Left cardiac atrium (tissue), 4 donors: ENCODE results near the gene SUSD1. TPM values are rescaled to one million over a fixed set of nuclear protein-coding genes. Genes with fewer than 3 reads are reported as not detected.

ENCODE experiments used
- ATAC-seq, 2 donors: fragments of 200-7000 bp; cut with Tn5 transposase; one replicate each; pipeline ENCODE4 v1.9.1; 2020; ENCODE audit warnings: mild to moderate bottlenecking in 2 of 2, moderate library complexity in 2 of 2
- DNase-seq: peaks from one replicate; pipeline ENCODE4 v3.0.0-alpha.2; 2020
- intact Hi-C, 2 donors: fragments of 100-400 bp; cut with DNase I; formaldehyde crosslinking; loops; one replicate each; pipeline versions ENCODE4 v1.14.1 to v1.15.1; 2022 to 2023
- total RNA-seq, 2 donors: library from RNA; stranded (reverse); fragmentation: NEBNext Ultra II Directional; extraction: Animal tissue kit (Norgen Biotek cat#: 25700); gene quantifications; one replicate each; pipeline ENCODE4 v1.2.1, GENCODE V29; 2021
- donor health status: DM: no; HTN: yes; CAD: no.
- donor health status: DM: no; HTN: yes; CAD: no; lungs with severe emphysema.
- donor health status: DM: yes; HTN: yes; CAD: no.
- donor health status: Dilated cardiomyopathy.

SUSD1 gene
- total RNA-seq, 2 donors from 2014 or later, result 9.4 to 13.7 TPM

DNA sequence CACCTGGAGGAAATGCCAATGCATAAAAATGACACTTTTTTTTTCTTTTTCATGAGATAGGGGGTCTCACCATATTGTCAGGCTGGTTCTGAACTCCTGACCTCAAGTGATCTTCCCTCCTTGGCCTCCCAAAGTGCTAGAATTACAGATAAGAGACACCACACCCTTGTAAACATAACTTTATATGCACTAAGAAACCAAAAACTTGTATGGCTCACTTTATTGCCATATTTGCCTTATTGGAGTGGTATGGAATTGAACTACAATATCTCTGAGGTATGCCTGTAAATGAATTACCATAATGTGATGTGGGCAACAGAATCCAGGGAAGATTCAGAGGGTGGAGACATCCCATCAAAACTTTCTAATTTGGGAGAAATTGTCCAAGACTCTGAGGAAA lies 164.6 kb downstream of the SUSD1 start:
- ATAC-seq, result no peak

GRCh38 chr9:112009656-112010055 lies 165.4 kb downstream of the SUSD1 start:
- intact Hi-C loops, result no loop called here
- no peak for ATAC-seq
- no peak for DNase-seq

More for the DNA sequence above, 164.6 kb downstream of the SUSD1 start:
- intact Hi-C loops, result no loop called here
- no peak for DNase-seq

DNA sequence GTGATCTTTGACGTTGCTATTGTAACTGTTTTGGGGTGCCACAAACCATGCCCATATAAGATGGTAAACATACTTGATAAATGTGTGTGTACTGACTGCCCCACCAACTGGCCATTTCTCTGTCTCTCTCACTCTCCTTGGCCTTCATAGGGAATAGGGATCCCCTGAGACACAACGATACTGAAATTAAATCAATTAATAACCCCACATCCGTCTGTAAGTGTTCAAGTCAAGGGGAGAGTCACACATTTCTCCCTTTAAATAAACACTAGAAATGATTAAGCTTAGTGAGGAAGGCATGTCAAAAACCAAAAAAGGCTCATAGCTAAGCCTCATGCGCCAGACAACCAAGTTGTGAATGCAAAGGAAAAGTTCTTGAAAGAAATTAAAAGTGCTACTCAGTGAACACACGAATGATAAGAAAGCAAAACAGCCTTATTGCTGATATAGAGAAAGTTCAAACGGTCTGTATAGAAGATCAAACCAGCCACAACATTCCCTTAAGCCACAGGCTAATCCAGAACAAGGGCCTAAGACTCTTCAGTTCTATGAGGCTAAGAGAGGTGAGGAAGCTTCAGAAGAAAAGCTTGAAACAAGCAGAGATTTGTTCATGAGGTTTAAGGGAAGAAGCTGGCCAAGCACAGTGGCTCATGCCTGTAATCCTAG lies 167.4 kb downstream of the SUSD1 start:
- no peak for DNase-seq
- intact Hi-C loops, result no loop called here
- ATAC-seq, result no peak

- no peak for DNase-seq
Observed at GRCh38 chr9:112006361-112007020, 168.6 kb downstream of the SUSD1 start.

GRCh38 chr9:112005939-112006338 lies 169.2 kb downstream of the SUSD1 start:
- no peak for ATAC-seq
- no peak for DNase-seq
- intact Hi-C loops, result no loop called here

More at GRCh38 chr9:112006361-112007020, 168.6 kb downstream of the SUSD1 start:
- intact Hi-C loops, result no loop called here
- ATAC-seq, result no peak

DNA sequence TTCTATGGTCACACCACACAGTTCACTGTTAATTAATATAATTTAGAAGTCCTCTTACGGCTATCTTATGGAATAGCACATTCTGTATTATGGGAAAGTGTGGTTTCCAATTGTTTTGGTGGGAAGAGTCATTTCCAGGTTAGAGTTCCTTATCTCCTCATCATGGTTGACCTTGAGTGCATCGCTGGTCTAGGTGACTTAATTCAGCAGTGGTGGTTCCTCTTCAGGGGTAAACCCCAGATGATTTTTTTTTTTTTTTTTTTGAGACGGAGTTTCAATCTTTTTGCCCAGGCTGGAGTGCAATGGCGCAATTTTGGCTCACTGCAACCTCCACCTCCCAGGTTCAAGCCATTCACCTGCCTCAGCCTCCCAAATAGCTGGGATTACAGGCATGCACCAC lies 171.6 kb downstream of the SUSD1 start:
- ATAC-seq (no peak), DNase-seq (no peak)
- intact Hi-C loops, result no loop called here

DNA sequence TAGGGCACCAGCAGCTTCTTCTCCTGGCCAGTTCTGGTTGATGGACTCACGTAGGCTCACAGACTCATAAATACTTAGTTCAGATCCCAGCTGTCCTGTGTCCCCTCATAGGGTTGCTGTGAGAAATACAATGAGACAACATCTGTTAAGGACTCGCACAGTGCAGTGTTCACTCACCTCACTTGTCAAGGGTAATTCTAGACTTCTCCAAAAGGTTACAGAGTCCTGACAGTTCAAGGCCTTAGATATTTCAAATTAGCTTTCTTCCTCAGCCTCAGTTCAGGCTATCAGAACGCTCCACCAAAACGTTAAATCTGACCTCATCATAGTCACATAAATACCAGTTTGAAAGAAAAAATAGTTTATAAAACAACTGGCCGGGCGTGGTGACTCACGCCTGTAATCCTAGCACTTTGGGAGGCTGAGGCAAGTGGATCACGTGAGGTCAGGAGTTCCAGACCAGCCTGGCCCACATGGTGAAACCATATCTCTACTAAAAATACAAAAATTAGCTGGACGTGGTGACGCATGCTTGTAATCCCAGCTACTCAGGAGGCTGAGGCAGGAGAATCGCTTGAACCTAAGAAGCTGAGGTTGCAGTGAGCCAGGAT lies 172.1 kb downstream of the SUSD1 start:
- DNase-seq (no peak), ATAC-seq (no peak)
- intact Hi-C loops, result no loop called here

GRCh38 chr9:112002131-112002846 lies 172.8 kb downstream of the SUSD1 start:
- ATAC-seq (no peak), DNase-seq (no peak)
- intact Hi-C loops, result no loop called here

DNA sequence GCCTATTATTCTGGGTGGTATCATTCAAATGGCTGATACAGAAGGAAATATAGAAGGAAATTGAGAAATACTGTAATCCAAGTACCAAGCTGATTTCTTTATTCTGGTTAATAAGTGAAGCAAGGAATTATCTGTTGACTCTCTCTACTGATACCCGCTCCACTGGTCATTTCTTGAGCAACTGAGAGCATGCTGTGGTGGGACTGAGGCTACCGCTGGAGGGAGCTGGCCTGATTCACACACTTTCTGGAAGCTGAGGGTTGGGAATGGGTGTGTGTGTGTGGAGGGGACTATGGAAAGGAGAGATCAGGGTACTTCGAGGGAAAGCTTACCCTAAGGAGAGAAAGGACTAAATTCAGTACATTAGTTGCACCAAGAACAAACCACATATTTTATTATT lies 174.4 kb downstream of the SUSD1 start:
- no peak for ATAC-seq
- DNase-seq, result no peak
- intact Hi-C loops, result no loop called here

DNA sequence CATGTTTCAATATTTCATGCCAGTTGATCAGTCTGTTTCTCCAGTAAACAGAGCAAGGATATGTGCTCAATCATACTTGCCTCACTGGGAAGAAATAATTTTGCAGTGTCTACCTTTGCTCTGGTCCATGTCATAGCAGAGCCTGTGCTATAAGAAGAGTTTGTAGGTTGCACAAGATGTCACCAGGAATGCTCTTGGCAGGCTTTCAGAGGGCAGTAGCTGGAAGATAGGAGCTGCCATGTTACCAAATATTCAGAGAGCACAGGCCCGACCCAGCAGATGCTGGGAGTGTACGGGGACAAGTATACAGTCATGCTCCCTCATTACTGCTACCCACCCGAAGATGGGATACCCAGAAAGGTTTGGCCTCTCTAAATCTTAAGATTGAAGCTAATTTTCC lies 175.8 kb downstream of the SUSD1 start:
- no peak for ATAC-seq
- intact Hi-C loops, result no loop called here
- no peak for DNase-seq

DNA sequence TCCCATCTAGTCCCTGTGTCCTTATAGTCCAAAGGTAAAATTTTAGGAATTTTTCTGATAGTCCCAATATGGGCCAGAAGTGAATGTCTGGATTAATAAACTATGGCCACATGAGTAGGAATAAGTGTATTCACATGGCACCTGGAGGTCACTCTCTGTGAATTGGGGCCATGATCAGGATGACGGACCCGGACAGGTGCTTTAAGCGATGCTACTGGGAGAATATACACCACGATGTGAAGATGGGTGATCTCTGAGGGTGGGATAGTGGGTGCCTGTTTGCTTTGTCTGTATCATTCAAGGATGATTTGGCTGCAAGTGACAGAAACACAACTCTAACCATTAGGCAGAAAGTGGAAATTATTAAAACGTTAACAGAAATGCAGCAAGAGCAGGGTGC lies 177.3 kb downstream of the SUSD1 start:
- intact Hi-C loops, result no loop called here
- no peak for DNase-seq
- ATAC-seq, result no peak

- DNase-seq (no peak), ATAC-seq (no peak)
- intact Hi-C loops, result no loop called here
Observed at GRCh38 chr9:111994831-111995458, 180.2 kb downstream of the SUSD1 start.

DNA sequence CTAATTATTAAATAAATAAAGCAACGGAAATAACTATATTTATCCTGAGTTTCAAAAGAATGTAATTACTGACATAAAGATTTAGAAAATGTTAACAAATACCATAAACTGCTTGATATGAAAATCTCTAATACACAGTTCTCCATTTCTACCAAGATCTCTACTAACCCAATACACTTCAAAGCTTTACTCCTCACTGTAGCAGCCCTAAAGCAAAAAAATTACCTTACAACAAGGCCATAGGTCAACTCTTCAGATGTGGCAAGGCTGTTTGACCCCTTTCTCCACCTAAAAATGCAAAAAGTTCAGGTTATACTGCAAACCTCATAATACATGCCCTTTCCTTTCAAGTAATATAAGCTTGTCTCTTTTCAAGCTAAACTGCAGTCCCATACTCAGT lies 181.8 kb downstream of the SUSD1 start:
- no peak for DNase-seq
- intact Hi-C loops, result no loop called here
- no peak for ATAC-seq

- ATAC-seq (peak in 1 of 2 donors; percentile 83), DNase-seq (no peak)
Observed at GRCh38 chr9:111992523-111992922, 182.6 kb downstream of the SUSD1 start.

DNA sequence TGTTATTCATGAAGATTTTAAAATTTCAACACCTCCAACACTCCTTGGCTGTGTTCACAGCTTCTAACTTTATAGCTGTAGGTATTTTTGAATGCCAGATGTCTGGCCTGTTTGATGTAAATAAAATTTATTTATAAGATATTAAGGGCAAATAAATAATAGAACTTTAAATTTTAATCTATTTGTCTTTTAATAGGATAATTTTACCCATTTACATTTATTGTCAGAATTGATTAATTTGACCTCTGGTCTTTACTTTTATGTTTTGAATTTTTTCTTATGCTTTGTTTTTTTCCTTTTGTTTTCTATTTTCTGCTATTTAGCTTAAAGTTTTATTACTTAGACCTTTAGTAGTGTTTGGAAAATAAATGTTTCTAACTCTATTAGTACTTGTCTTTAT lies 183.9 kb downstream of the SUSD1 start:
- ATAC-seq (no peak), DNase-seq (no peak)
- intact Hi-C loops, result no loop called here

More at GRCh38 chr9:111992523-111992922, 182.6 kb downstream of the SUSD1 start:
- intact Hi-C loops, result no loop called here

Other genes with a start within 250 kb of the SUSD1 start
- gene PTBP3, start 158.3 kb upstream of the SUSD1 start, total RNA-seq, result 10 to 100 TPM; 20.3 to 25.4 TPM
- 100 to 1,000 TPM in 1 of 2 donors, 10 to 100 TPM in 1; 99.3 to 107 TPM for gene HSDL2, start 204.8 kb upstream of the SUSD1 start, total RNA-seq